ENCODE results near the gene CD109.
"Not testable (repeated sequence)": the region's sequence is repeated elsewhere in the genome, so short reads cannot be mapped to it uniquely, and the experiment has no call there.

The CD109 gene

GRCh38 chr6:73791336-73791735 lies 95.3 kb downstream of the CD109 start:
- no peak for DNase-seq (ENCODE audit: low read depth)

GRCh38 chr6:73792738-73793137 lies 96.7 kb downstream of the CD109 start:
- DNase-seq (ENCODE audit: low read depth): no peak

GRCh38 chr6:73796881-73797280 lies 100.9 kb downstream of the CD109 start:
- peak; percentile 68 for DNase-seq (ENCODE audit: low read depth)

DNA sequence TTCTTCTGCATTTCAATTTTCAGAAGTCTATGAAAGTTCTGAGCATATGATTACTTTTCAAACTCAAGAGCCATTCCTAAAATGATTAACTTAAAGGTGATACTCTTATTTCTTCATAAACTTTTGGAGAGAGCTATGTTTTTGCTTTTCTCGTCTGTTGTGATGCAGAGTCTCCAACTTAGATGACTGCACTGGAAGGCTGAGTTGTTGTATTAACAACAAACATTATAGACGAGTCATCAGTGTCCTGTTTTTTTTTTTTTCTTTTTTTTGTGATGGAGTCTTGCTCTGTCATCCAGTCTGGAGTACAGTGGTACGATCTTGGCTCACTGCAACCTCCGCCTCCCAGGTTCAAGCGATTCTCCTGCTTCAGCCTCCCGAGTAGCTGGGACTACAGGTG lies 101.9 kb downstream of the CD109 start:
- DNase-seq (ENCODE audit: low read depth): no peak

- DNase-seq (ENCODE audit: low read depth): peak; percentile 95
Measured at GRCh38 chr6:73798592-73798991, 102.6 kb downstream of the CD109 start.

DNA sequence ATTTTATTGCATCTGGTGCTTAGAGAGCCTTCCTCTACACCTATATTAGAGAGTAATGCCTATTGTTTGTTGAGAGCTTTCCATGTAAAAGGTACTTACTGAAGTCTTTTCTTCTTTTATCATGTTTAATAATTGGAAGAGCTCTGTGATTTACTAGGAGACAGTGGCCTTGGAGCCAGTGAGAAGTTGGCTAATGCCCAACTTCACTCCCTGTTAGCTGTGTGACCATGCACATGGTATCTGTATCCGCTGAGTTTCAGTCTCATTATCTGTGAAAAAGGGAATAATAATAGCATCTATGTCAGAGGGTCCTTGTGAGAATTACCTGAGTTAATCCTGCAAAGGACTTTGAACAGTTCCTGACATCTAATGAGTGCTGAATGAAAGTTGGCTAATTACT lies 105.0 kb downstream of the CD109 start:
- DNase-seq (ENCODE audit: low read depth): no peak

DNA sequence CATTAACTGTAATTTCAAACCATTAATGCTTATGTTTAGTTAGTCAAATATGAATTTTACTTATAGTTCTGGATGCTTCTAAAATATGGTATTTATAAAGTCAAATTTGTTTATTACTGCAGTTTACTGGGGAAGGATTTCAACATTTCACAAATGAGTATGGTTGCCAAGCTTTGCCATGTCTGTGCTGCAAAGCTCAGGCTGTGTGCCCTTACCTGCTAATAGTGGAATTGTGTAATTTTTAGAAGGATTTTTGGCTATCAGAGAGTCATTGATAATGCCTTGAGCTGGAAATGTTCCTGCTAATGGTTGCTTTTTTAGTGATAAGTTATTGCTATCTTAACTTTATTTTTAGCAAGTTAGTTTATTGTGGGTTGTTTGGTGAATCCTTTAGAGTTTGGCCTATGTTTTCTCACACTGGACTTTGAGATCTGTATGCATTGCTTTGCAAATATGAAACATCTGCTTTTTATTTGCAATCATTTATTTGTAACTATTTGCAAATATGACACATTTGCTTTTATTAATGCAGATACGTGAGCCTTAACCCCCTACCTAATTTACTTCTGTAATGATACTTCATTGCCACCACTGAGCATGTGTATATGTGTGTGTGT lies 105.8 kb downstream of the CD109 start:
- DNase-seq (ENCODE audit: low read depth): peak; percentile 49

DNA sequence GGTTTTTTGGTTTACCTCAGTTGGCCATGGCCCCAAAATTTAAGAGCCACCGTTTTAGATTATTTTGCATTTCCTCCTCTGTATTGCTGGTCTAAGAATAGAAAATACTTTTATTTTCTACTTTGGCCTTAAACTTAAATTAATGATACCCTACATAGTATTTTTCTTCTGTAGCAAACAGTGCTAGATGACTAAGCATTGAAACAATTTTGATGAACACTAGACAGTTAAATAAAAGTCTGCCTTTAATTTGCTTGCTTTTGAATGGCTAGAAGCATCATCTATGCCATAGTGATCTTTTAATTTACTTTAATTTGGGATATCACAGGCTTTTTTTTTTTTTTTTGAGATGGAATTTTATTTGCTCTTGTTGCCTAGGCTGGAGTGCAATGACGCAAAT lies 106.4 kb downstream of the CD109 start:
- peak; percentile 11 for DNase-seq (ENCODE audit: low read depth)

DNA sequence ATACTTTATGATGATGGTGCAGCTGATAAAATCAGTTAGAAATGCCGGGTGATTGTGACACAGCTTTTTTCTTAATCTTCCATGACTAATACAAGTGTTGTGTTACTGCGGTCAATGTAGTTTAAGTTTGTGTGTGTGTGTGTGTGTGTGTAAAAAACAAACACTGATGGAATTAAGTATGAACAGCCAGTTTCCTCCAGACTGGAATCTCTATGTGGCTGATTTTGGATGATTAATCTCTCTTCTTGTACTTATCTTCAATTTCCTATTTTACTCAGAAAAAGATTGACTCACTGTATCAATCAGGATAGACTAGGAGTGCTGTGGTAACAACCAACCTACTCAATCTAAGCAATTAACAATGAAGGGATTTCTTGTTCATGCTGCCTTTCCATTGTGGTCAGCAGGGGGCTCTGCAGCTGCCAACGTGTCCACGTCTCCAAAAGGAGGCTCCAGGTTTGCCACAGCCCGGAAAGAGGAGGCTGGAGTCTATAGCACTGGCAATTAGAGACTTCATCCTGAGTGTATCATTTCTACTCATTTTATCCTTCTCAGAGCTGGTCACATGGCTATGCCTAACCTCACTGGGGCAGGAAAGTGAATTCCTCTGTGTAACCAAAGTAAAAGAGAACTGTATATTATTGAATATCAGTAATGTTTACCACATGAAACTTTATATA lies 107.7 kb downstream of the CD109 start:
- peak; percentile 97 for DNase-seq (ENCODE audit: low read depth)

DNA sequence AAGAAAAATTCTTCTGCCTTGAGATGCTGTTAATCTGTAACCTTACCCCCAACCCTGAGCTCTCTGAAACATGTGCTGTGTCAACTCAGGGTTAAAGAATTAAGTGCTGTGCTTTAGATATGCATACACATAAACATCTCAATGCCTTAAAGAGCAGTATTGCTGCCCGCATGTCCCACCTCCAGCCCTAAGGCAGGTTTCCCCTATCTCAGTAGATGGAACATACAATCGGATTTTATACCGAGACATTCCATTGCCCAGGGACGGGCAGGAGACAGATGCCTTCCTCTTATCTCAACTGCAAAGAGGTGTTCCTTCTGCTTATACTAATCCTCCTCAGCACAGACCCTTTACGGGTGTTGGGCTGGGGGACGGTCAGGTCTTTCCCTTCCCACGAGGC lies 109.2 kb downstream of the CD109 start:
- DNase-seq (ENCODE audit: low read depth): not testable (repeated sequence)

DNA sequence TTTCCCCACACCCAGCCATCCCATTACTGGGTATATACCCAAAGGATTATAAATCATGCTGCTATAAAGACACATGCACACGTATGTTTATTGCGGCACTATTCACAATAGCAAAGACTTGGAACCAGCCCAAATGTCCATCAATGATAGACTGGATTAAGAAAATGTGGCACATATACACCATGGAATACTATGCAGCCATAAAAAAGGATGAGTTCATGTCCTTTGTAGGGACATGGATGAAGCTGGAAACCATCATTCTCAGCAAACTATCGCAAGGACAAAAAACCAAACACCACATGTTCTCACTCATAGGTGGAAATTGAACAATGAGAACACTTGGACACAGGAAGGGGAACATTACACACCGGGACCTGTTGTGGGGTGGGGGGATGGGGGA lies 110.0 kb downstream of the CD109 start:
- not testable (repeated sequence) for DNase-seq (ENCODE audit: low read depth)

- no peak for DNase-seq (ENCODE audit: low read depth)
Measured at GRCh38 chr6:73811706-73812105, 115.7 kb downstream of the CD109 start.

DNA sequence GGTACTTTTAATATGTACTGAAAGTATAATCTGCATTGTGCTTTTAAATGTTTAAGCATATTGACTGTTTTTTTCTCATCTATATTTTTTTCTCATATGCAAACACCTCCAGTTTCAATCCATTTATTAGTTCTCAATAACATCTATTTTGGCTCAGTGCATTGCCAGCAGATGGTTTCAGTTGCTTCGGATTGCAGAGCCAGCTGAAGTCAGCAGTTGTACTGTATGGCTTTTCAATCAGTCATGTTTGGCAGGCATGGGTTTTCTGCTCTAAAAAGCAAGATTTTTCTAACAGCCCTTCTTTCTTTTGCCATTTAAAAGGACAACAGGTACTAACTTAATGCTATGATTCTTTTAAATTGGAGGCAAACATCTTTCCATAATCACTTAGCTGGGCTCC lies 121.2 kb downstream of the CD109 start:
- DNase-seq (ENCODE audit: low read depth): no peak

DNA sequence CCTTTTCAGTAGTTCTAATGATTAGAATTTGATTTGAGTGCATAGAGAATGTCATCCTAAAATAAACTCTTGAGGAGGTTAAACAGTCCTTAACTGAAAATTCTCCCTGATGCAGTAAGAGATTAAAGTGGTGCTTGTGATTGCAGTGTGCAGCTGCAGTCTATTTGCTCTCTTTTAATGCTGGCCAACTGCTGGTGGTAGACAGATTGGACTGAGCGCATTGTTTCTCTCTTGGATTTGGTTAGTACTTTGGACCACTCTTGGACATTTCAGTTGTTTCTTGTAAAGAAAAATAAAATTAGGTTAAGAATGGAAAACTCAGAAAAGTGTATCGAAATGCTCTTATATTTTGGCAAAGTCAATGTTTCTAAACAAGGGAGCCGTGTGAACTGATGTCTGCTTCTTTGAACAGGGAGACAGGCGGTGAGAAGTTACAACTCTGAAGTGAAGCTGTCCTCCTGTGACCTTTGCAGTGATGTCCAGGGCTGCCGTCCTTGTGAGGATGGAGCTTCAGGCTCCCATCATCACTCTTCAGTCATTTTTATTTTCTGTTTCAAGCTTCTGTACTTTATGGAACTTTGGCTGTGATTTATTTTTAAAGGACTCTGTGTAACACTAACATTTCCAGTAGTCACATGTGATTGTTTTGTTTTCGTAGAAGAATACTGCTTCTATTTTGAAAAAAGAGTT lies 127.2 kb downstream of the CD109 start:
- DNase-seq (ENCODE audit: low read depth): no peak

- no peak for DNase-seq (ENCODE audit: low read depth)
Measured at GRCh38 chr6:73823832-73824231, 127.8 kb downstream of the CD109 start.

DNA sequence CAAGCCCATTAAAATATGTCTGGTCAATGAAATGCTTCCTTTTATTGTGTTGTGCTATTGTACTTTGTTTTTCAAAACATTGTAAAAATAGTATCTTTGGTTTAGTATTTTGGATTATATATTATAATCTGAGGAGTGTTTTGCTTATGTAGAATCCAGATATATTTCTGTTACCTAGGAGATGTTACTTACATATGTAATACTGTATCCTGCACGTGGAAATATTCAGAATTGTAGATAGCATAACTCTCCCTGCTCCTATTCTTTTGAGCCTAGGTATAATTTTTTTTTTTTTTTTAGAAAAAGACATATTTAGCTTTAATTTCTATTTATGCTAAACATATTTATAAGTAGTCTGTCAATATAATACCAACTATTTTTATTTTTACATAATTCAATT lies 130.6 kb downstream of the CD109 start:
- no peak for DNase-seq (ENCODE audit: low read depth)

GRCh38 chr6:73830119-73830518 lies 134.1 kb downstream of the CD109 start:
- DNase-seq (ENCODE audit: low read depth): no peak

DNA sequence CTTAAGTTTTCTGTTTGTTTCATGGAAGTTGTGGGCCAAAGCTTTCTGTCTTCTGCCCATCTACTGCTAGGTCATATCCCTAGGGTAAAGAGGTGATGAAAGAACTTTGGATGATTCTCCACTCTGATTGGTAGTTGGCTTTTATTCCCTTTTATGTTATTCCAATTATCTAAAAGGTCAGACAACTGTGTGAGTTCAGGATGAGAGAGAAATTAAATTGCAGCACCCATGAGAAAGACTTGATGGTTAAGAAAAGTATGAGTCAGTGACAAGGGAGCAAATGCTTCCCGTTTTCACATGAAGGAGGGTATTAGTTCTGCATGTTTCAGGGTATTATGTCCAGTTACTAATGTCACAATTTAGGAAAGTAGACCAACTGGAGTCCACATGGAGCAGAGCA lies 136.3 kb downstream of the CD109 start:
- no peak for DNase-seq (ENCODE audit: low read depth)

GRCh38 chr6:73844696-73845095 lies 148.7 kb downstream of the CD109 start:
- DNase-seq (ENCODE audit: low read depth): not testable (repeated sequence)

GRCh38 chr6:73851048-73851447 lies 155.0 kb downstream of the CD109 start:
- not testable (repeated sequence) for DNase-seq (ENCODE audit: low read depth)

DNA sequence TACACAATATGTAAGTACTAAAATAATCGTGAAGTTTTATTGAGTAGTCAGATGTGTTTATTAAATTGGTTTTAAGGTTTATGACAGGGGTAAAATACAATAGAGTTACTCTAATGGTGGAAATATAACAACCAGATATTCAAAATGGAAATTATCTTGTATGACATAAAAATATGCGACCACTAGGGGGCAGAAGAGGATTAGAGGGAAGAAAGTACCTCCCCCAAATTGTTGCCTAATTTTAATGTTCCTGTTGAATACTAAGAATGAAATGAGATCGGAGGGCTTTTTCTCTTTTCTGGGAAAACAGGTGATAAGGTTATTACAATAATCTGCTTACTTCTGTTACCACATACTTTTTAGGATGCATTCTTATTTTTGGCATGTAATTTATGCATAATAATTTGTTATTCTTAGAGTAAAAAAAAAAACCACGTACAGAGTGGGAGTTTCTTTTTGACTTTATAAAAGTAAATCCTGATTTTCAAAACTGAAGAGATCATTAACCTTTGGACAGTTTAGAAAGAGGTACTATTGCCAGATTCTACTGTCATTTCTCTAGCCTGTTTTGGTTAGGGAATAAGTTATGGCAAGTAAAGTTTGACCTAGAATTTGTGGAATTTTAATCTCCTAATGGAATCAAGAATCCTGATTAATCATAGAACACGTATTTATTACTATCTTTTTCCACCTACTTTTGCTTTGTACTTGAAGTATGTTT lies 159.2 kb downstream of the CD109 start:
- DNase-seq (ENCODE audit: low read depth): peak; percentile 63

DNA sequence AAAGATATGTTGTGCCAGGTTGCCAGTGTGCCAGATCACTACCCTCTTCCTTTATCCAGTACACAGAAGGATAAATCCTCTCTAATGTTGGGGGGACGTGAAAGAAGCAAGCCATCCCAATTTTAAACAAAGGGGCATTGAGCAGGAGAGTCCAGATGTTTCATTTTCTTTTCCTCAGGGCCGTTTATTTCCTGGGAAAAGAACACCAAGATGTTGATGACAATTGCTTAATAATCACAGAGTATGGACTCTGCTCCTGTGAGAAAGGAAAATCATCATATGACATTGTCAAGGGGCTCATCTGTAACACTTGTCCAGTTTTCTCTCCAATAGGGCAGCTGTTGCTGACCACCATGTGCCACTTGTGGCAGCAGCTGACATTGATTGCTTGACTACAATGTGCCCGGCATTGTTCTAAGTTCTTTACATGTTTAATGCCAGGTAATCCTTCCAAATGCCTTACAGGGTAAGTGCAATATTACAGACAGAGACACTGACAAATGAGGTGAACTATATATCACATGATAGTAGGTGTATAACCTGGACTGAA lies 161.4 kb downstream of the CD109 start:
- no peak for DNase-seq (ENCODE audit: low read depth)
